Ovary (tissue), 9 donors: ENCODE measurements around the gene PCBP3. TPM values are rescaled to one million over a fixed set of nuclear protein-coding genes. Genes with fewer than 3 reads are reported as not detected.

Source experiments
- DNase-seq, 5 donors: peaks; one replicate each; pipeline ENCODE4 v3.0.0-alpha.2; 2019 to 2020
- H3K27ac ChIP-seq, 2 donors: fragments of 200-600 bp; one replicate each; pipeline versions ENCODE4 v1.5.1 to v1.8.0; 2019 to 2022
- H3K27me3 ChIP-seq: fragments of 200-600 bp; one replicate; pipeline ENCODE4 v1.8.0; 2022
- H3K36me3 ChIP-seq: fragments of 200-600 bp; sonication (generic); one replicate; pipeline ENCODE4 v1.5.1; 2019
- H3K4me1 ChIP-seq: one replicate; pipeline ENCODE4 v1.8.1; 2013; ENCODE audit warnings: mild to moderate bottlenecking, moderate library complexity; ENCODE audit not compliant: insufficient read depth
- H3K4me3 ChIP-seq: fragments of 200-600 bp; sonication (generic); one replicate; pipeline ENCODE4 v1.5.1; 2017
- H3K9me3 ChIP-seq, 2 donors: fragments of 200-600 bp in 1 of 2; sonication (generic) in 1 of 2; one replicate each; pipeline versions ENCODE4 v1.5.1 to v1.8.1; 2013 to 2019; ENCODE audit warnings: mild to moderate bottlenecking in 1 of 2, moderate library complexity in 1 of 2
- CTCF ChIP-seq, 3 donors: fragments of 450-650 bp in 2 of 3; fragments of 200-600 bp in 1 of 3; IDR thresholded peaks; one replicate each; pipeline versions ENCODE4 v1.5.1 to v1.8.0; 2016 to 2022; ENCODE audit warnings: antibody characterized with exemption in 3 of 3, mild to moderate bottlenecking in 1 of 3
- EP300 ChIP-seq: sonication (generic); formaldehyde crosslinking; IDR thresholded peaks from one replicate; pipeline ENCODE4 v1.6.1; 2017; ENCODE audit warnings: antibody characterized with exemption
- POLR2A ChIP-seq: fragments of 450-650 bp; IDR thresholded peaks from one replicate; pipeline ENCODE4 v1.6.1; 2017; ENCODE audit warnings: antibody characterized with exemption, mild to moderate bottlenecking, moderate library complexity
- WGBS, 3 donors: extraction: QIAGEN DNeasy Blood & Tissue Kit in 1 of 3; methylation state at CpG; one replicate each; pipeline versions ENCODE4 v1.1.5 to v1.1.7; 2013 to 2017; 5-methylcytosine and 5-hydroxymethylcytosine counted together
- intact Hi-C, 4 donors: fragments of 100-400 bp; cut with DNase I; formaldehyde crosslinking; loops; one replicate each; pipeline versions ENCODE4 v1.11.0 to v1.15.1; 2022 to 2023
- polyA plus RNA-seq, 2 donors: library from polyadenylated mRNA; stranded (reverse); fragments of 200-250 nt in 1 of 2; fragments of 350-450 nt in 1 of 2; fragmentation: Illumina TruSeq in 1 of 2; extraction: RNeasy Lipid Tissue Mini Kit (QIAGEN cat#74804) in 1 of 2; gene quantifications; one replicate each; pipeline ENCODE4 v1.2.3, GENCODE V29; 2013 to 2014
- total RNA-seq, 7 donors: library from RNA; depleted of rRNA in 2 of 7; stranded (reverse); fragments of >200 nt in 2 of 7; fragmentation: NEBNext Ultra II Directional in 3 of 7; extraction: Animal tissue kit (Norgen Biotek cat#: 25700) in 3 of 7; gene quantifications; one replicate each; pipeline versions ENCODE4 v1.1.0 to v1.2.4, GENCODE V29; 2016 to 2023
- donor health status: DM: no; HTN: no; CAD: no; lungs with moderate emphysema.
- donor health status: DM: no; HTN: no; CAD: no.
- donor health status: Bipolar disorder and iron deficiency.
- donor health status: DM: yes; HTN: yes; CAD: no.
- donor health status: DM: no; HTN: no; CAD: no.
- donor health status: DM: yes; HTN: yes; CAD: no.

PCBP3 gene
- total and polyA plus RNA-seq, 9 donors: 2.4 to 10.1 (median 5.4) TPM

GRCh38 chr21:45725844-45726200 lies 82.3 kb downstream of the PCBP3 start:
- Histone ChIP-seq H3K9me3 (no peaks in the 10 kb centered on the region), H3K27me3 (no peaks in the 10 kb centered on the region), H3K36me3 (no peaks in the 10 kb centered on the region), H3K27ac (no peak overlapping the region), H3K4me3 (no peak overlapping the region), H3K4me1 (no peaks in the 10 kb centered on the region)
- intact Hi-C loops: no loop called here
- TF ChIP-seq EP300 (no peak), POLR2A (no peak), CTCF (IDR thresholded peaks at IDR 0.05) (no peak)
- 82 to 94% (median 93%) methylated on average over 6 to 7 of the region's 7 CpGs for WGBS, 3 donors
- DNase-seq: no peak

DNA sequence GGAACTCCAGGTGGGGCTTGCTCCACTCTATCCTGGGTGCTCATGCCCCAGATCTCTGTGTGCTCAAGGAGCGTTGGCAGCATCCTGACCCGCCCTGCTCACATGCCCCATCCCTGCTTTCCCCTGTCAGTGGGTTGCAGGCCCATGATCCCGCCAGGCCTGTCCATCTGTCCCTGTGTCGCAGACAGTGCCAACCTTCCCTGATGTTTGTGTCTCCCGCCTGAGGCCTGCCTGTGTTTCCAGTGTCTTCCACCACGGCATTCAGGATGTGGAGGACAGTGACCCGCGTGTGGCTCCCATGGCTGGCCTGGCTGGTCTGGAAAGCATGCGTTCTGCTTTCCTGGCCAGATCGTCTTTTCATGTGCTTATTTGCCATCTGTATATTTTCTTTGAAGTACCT lies 82.9 kb downstream of the PCBP3 start:
- 93% methylated on average over 10 of the region's 10 CpGs for WGBS, 3 donors
- no peaks in the 10 kb centered on the region for H3K9me3 ChIP-seq
- DNase-seq: no peak

DNA sequence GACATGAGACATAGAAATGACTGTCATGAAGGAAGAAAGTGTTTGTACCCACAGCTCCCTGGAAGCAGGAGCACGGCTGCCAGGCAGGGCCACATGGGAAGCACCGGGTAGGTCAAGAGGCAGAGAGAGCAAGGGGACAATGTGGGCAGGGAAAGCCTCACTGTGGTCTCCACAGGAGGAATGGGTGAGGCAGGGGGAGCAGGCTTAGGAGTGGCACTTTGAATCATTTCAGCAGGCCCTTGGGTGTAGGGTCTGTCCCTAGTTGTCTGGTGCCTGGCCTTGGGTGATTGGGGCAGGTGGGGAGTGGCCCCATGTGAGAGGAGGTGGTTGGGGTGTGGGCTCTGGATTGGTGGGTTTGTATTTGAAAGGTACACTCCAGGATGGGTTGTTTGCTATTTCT lies 83.9 kb downstream of the PCBP3 start:
- Histone ChIP-seq H3K9me3 (no peaks in the 10 kb centered on the region), H3K27me3 (no peaks in the 10 kb centered on the region), H3K4me3 (no peak overlapping the region), H3K4me1 (no peaks in the 10 kb centered on the region), H3K36me3 (no peaks in the 10 kb centered on the region), H3K27ac (no peak overlapping the region)
- no peak for TF ChIP-seq POLR2A
- TF ChIP-seq CTCF (IDR thresholded peaks at IDR 0.05): no peak
- no peak for TF ChIP-seq EP300
- intact Hi-C loops: no loop called here
- 86 to 92% (median 87%) methylated on average over 2 of the region's 2 CpGs for WGBS, 3 donors
- no peak for DNase-seq

More for the DNA sequence above, 82.9 kb downstream of the PCBP3 start:
- Histone ChIP-seq H3K27me3 (no peaks in the 10 kb centered on the region), H3K4me1 (no peaks in the 10 kb centered on the region), H3K36me3 (no peaks in the 10 kb centered on the region), H3K4me3 (no peak overlapping the region), H3K27ac (no peak overlapping the region)
- TF ChIP-seq EP300 (no peak), CTCF (IDR thresholded peaks at IDR 0.05) (no peak), POLR2A (no peak)
- intact Hi-C loops: no loop called here

DNA sequence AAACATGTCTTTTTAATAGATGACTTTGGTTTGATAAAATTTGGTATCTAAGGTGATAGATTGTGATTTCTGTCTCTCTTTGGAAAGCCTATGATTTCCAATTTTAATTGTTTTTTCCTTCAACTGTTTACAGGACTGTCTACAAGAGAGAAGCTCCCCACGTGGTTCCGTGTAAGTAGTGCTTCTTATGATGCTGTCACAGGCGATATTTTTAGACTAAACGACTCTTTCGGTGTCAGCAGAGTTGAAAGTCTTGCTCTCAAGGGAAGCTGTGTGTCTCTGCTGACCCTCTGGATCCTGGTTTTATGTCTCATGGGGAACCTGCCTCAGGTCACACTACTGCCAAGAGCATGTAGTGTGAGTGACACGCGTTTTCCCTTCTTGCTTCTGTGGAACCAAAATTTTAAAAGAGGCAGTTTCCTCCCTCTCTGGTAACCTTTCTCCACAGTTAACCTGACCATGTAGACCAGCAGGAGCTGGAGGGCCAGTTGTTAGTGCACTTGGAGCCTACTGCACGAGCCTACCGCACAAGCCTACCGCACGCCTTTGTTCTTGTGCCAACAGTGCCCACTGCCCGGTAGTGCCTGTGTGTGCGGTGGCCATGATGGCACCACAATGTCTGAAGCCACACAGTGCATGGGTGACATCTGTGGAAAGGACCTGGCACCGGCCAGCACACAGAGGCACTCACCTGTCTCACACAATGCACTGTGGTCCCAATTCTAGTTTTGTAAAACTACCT lies 91.9 kb downstream of the PCBP3 start:
- 88 to 91% (median 91%) methylated on average over 14 of the region's 14 CpGs for WGBS, 3 donors
- no peaks in the 10 kb centered on the region for H3K4me1 ChIP-seq
- intact Hi-C loops: no loop called here
- H3K27me3 ChIP-seq: no peaks in the 10 kb centered on the region
- no peaks in the 10 kb centered on the region for H3K36me3 ChIP-seq
- no peak overlapping the region for H3K27ac ChIP-seq
- H3K9me3 ChIP-seq: no peaks in the 10 kb centered on the region
- TF ChIP-seq EP300: no peak
- no peak for TF ChIP-seq POLR2A
- no peak for DNase-seq
- no peak overlapping the region for H3K4me3 ChIP-seq

- Histone ChIP-seq H3K4me1 (no peaks in the 10 kb centered on the region), H3K27me3 (no peaks in the 10 kb centered on the region), H3K4me3 (no peak overlapping the region), H3K27ac (no peak overlapping the region), H3K9me3 (no peaks in the 10 kb centered on the region), H3K36me3 (no peaks in the 10 kb centered on the region)
- no peak for TF ChIP-seq CTCF (IDR thresholded peaks at IDR 0.05)
- no peak for TF ChIP-seq POLR2A
- TF ChIP-seq EP300: no peak
- no peak for DNase-seq
- intact Hi-C loops: no loop called here
- WGBS, 3 donors: 64 to 69% (median 67%) methylated on average over 10 of the region's 10 CpGs
Observed at GRCh38 chr21:45736042-45736689, 92.6 kb downstream of the PCBP3 start.
